Daoy (cell line): Measurements from ENCODE around the gene CD79B. TPM values are rescaled to one million over a fixed set of nuclear protein-coding genes. Genes with fewer than 3 reads are reported as not detected.

Experiments used
- total RNA-seq: library from RNA; depleted of rRNA; stranded (reverse); fragments of >200 nt; shearing (Covaris generic); gene quantifications from 2 replicates; pipeline ENCODE4 v1.2.3, GENCODE V29; 2014; rRNA removed

CD79B gene
- total RNA-seq, 1 experiment from 2014 or later: not detected

Other genes starting within 250 kb of the CD79B start
- 32.3 and 41.7 TPM in 2 replicates for gene LIMD2, start 232.2 kb downstream of the CD79B start, total RNA-seq
- gene STRADA, start 190.5 kb downstream of the CD79B start, total RNA-seq: 10.9 and 18.7 TPM in 2 replicates
- 94.1 and 117 TPM in 2 replicates for gene CCDC47, start 158.7 kb downstream of the CD79B start, total RNA-seq
- 43.3 and 48.5 TPM in 2 replicates for gene DDX42, start 158.2 kb downstream of the CD79B start, total RNA-seq
- gene PSMC5, start 104.9 kb downstream of the CD79B start, total RNA-seq: 75.3 and 98.5 TPM in 2 replicates
- gene FTSJ3, start 104.7 kb downstream of the CD79B start, total RNA-seq: 91.3 and 116 TPM in 2 replicates
- 69.4 and 73.5 TPM in 2 replicates for gene SMARCD2, start 89.6 kb downstream of the CD79B start, total RNA-seq
- not detected in 2 replicates for gene CSH2, start 58.7 kb downstream of the CD79B start, total RNA-seq
- not detected in 2 replicates for gene GH2, start 50.4 kb downstream of the CD79B start, total RNA-seq
- not detected in 2 replicates for gene CSH1, start 35.8 kb downstream of the CD79B start, total RNA-seq
- not detected in 2 replicates for gene CSHL1, start 21.1 kb downstream of the CD79B start, total RNA-seq
- not detected in 2 replicates for gene GH1, start 13.5 kb downstream of the CD79B start, total RNA-seq
- gene SCN4A, start 40.6 kb upstream of the CD79B start, total RNA-seq: 0.06 TPM in 1 of 2 replicates, not detected in the other
- 0.17 and 1.1 TPM in 2 replicates for gene PRR29, start 66.0 kb upstream of the CD79B start, total RNA-seq
- 5.0 and 7.7 TPM in 2 replicates for gene ICAM2, start 88.3 kb upstream of the CD79B start, total RNA-seq
- 5.2 and 13.5 TPM in 2 replicates for gene ERN1, start 197.8 kb upstream of the CD79B start, total RNA-seq